NCI-H1417 (cell line): ENCODE measurements around the gene APBA1.
"Not testable (repeated sequence)": the region's sequence is repeated elsewhere in the genome, so short reads cannot be mapped to it uniquely, and the experiment has no call there.

Experiments
- DNase-seq, 3 experiments: peaks; one replicate each; lab custom pipeline; 2025; lab: John Stamatoyannopoulos, UW

APBA1 gene

DNA sequence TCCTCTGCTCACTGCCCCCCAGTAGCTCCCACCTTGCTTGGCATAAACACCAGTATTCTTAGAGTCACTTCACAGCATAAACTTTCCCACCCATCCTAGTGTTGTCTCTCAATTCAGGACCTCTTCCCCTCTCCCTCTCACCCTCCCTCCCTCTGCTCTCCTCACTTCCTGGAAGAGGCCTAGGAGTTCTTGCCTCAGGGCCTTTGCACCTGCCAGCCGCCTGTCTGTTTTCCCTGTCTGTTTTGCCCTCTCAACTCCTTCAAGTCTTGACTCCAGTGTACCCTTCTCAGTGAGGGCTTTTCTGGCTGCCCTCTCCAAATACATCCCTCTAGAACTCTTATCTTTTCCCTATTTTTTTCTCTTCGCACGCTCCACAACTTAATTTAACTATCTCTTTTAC is 260.9 kb downstream of the APBA1 start:
- DNase-seq, result no peak

DNA sequence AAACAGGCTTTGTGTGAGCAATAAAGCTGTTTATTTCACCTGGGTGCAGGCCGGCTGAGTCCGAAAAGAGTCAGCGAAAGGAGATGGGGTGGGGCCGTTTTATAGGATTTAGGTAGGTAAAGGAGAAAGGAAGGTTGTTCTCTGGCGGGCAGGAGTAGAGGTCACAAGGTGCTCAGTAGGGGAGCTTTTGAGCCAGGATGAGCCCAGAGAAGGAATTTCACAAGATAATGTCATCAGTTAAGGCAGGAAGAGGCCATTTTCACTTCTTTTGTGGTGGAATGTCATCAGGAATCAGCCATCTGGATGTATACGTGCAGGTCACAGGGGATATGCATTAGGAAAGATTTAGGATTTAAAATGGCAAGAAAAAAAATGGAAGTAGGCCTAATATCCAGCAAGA is 262.2 kb downstream of the APBA1 start:
- not testable (repeated sequence) for DNase-seq

DNA sequence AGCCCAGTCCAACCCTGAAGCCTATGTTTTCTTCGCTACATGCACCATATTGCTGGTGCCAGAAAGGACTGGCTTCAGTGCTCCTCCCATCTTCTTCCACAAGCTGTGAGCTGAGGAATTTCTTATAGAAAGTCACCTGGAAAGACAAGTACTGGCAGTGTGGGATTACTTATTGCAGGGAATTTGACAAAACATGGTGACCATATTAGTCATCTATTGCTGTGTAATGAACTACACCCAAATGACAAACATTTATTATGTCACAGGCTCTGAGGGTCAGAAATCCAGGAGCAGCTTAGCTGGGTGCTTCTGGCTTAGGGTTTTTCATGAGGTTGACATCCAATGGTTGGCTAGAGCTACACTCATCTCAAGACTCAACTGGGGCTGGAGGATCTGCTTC is 271.7 kb downstream of the APBA1 start:
- DNase-seq, result no peak

DNA sequence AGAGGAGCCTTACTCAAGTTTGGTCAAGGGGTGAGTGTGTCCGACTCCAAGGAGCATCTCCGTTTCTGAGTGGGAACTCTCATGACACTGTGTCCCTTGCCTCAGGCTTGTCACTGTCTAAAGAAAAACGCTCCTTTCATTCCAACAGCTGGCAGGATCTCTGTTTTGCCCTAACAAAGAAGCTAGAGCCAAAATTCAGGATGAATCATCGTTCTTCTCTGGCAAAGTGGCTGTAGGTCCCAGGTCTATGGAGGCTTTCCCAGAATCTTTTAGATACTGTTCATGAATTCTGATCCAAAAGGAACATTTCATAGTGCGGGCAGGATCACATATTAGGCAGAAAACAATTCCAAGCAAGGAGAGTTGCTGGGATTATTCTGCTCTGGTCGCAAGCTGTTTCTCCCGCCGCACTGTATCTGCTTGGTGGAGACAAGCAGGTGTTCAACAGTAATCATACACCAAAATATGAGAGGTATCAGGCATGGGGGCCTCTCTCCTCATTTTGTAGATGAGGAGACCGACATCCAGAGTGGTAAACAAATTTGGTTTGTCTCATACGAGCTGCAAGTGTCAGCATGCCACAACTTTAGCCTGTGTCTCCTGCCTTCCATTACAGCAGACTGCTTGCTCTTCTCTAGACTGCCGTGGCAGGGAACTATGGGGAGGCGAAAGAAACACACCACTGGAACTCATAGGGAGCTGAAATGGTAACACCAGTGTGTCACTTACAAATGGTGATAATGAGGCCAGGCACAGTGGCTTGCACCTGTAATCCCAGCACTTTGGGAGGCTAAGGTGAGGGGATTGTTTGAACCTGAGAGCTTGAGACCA is 274.6 kb downstream of the APBA1 start:
- no peak for DNase-seq

DNA sequence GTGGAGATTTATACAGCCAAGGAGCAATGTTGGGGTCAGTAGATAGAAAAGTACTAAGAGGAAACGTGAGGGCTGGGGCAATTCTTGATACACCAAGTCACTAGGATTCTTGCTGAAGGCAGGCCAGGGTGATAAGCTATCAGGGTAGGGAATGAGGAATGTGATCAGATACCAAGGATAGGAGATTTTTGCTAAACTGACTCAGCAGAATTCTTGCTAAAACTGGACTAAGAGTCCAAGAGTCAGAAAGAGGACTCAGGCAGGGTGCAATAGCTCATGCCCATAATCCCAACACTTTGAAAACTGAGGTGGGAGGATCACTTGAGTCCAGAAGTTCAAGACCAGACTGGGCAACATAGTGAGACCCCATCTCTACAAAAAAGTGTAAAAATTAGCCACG is 275.4 kb downstream of the APBA1 start:
- no peak for DNase-seq

DNA sequence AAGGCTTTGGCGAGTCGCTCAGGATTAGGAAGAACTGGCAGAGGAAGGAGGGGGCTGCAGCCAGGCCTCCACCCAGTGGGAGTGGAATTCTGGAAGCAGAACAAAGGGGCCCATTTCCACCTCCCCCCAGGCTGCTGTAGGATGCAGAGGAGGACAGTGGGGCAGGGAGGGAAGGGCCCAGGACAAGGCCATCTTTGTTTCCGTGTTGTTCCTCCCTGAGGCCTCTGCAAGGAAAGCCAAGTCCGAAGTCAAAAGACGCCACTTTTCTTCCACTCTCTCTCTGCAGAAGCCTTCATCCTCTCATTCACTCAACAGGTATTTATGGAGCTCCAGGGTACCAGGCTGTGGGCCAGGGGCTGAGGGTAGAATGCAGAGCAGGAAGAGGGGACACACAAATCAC is 276.5 kb downstream of the APBA1 start:
- DNase-seq, result no peak

DNA sequence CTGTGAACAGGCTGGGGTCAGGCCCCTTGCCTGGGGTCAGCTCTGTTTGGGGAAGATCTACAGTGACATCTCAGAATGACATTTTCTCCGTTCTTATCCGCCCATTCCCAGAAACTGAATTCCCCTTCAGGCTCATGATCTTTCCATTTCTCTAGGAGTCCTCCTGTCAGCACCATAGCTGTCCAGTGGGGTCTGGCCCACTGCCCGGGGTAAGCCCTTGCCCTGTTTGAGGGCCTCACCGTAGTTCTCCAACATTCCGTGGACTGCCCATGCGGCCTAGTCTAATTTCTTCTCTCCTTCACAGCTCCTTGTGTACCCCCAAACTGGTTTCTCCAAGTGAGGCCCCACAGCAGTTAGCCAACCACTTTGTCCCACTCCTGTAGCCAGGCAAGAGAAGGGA is 278.7 kb downstream of the APBA1 start:
- DNase-seq, result no peak

DNA sequence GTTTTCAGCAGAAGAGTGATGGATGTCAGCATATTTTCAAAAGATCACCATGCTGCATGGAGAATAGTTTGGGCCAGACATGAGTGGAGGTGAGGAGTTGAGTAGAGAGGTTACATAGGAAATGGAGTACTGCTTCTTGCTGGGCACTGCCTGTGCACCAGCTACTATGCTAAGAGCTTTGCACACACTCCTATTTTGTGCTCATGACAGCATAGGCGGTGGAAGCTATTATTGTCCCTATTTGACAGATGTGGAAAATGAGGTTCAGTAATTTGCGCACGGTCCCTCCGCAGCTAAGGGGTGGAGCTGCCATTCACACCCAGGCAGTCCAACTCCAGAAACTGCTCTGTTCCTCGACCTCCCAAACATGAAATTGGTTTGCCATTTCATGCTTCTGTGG is 279.3 kb downstream of the APBA1 start:
- DNase-seq, result no peak

DNA sequence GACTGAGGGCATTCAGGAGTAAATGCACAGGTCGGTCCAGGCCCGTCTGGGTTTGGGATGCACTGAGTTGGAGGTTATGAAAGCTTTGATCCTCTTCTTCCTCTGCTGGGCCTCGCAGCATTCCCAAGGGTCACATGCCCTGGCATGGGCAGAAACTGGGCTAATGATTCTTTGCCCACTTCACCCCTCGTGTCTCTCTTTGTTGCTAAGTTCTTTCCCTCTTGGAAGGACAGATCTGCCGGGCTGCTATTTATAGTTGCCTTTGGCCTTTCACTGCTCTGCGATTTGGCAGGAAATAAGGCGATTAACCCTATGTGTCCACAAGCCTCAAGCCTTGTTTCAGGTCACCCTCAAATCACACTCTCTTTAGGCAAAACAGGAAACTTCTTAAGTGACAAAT is 280.2 kb downstream of the APBA1 start:
- DNase-seq, result no peak

DNA sequence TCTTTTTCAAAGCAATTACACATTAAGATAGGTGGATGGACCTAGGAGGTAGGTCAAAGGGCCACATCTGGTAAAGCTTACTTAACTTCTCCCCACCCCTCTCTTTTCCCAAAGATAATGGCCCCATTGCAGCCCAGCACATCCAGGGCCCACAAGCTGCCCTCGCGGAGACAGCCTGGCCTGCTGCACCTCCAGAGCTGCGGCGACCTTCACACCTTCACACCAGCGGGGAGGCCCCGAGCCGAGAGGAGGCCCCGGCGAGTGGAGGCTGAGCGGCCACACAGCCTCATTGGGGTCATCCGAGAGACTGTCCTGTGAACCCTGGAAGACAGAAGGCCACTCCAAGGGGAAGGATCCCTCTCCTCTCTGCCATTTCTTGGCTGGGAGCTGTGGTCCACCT is 280.7 kb downstream of the APBA1 start:
- no peak for DNase-seq

DNA sequence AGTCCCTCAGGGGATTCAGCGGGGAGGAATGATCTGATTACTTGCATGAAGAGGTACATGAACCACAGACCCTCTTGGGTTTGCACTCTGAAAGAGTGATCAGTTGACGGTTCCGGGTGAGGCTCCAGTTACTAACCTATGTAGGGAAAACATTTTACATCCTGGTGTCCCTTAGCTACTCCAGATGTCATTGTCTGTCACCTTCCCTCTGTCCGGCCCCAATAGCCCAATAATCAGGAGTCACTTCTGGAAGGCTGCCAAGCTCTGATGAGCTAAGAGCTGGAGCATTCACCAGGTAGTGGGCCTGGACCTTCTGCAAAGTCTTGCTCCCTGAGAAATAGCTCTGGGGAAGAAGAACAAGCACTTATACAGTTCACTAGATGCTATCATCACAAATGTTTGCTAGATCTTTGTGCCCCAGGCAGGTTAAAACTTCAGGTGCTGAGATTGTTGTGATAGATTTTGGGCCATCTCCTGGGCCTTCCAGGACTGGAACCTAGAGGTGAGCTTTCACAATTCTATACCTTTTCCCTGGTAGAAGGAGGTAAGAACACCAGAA is 282.7 kb downstream of the APBA1 start:
- DNase-seq, result peak in 1 of 3 experiments; percentile 47

DNA sequence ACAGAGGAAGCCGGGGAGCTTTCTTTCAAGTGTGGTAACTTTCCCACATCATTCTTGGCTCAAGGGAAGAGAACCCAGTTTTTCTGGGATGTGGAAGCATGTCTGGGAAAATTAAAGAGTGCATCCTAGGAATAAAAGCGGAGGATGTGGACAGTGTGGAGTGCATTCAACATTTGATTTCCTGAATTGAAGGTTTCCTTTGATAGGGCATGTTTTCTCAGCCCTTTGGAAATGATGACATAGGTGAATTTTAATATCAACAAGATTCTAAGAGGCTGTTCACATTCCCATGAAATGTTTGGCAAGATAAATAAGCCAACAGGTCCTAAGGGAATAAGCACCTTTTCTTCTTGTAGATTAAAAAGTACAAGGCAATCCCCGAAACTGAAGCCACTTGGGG is 283.6 kb downstream of the APBA1 start:
- DNase-seq, result no peak

DNA sequence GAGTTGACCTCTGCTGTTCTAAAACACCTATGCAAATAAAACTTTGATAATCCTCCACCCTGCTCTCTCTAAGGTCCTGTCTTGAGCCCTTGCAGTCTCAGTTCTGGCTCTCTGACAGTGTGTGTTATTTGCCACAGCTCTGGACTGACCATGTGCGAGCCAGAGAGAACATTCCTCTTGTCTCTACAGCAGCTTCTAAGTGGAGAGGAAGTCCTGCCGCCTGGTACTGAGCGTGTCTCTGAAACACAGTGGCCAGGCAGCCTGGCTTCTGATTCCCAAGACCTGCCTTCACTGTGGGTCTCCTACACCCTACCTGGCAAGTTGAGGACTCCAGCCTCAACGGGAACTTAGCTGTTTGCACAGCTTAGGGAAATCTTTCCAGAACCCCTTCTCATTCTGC is 285.5 kb downstream of the APBA1 start:
- no peak for DNase-seq

DNA sequence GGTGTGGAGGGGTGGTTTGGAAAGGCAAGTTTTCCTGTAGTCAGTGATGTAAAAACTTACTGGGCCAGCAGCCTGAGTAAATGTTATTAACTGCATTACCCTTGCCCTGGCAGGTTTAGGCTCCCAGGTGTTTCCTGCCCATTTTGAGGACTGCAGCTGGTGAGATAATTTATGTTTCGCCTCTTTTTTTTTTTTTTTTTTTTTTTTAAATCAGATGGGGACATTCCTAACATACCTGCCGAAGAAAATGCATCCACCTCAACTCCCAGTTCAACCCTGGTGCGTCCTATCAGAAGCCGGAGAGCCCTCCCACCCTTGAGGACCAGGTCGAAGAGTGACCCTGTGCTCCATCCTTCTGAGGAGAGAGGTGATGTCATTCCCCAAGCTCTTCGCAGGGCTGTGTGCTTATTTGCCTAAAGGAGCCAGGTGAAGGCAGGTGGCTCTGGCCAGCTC is 286.6 kb downstream of the APBA1 start:
- DNase-seq, result peak in 2 of 3 experiments; percentile 77 to 89

DNA sequence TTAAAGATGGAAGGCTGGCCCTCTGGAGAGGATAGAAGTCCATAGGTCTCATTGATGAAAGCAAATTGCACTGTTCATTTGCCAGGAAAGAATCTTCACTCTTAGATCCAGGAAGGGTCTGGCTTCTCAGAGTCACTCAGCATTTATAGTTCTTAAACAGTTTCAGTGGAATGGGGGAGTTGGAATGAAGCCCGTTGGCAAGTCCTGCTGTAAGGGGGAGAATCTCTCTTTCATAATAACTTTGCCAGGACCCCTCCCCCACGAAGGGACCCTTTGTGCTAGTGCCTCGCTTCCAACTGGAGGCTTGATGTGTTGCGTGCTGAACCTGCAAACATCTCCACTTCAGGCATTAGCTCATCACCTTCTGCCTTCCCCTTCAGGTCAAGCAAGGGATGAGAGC is 290.0 kb downstream of the APBA1 start:
- no peak for DNase-seq

DNA sequence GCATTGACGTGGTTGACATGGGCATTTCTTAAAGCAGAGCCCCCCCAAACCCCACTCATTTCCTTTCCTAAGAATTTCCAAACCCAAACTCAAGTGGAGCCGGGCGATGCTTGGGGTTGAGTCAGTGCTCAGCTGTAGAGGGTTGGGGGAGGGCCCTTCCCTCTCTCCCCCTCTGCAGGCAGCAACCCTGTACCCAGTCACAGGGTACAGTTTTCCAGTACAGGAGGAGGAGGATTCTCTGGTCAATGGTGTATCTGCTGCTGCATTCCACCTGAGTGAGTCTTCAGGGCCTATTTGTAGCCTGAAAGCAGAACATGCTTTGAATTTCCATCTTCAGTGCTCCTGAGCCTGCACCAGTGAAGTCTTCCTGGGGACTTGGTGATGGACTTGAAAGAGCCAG is 291.4 kb downstream of the APBA1 start:
- no peak for DNase-seq

DNA sequence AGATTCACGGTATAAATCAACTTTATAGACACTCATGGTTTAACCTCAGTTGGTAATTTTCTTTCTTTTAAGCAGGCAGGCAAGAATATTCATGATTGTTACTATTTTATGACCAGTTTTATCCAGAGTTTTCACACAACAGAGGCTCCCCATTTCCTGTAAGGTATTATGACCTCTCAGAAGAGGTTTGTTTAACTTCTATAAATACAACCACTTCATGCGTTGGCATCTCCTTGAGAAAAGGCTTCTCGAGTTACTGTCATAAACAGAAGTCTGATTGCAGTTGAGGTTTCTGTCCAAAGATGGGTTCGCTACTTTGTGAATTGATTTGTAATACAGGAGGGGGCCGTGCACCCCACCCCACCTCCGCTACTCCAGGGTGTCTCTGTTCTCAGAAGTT is 291.9 kb downstream of the APBA1 start:
- peak in 1 of 3 experiments; percentile 23 for DNase-seq

DNA sequence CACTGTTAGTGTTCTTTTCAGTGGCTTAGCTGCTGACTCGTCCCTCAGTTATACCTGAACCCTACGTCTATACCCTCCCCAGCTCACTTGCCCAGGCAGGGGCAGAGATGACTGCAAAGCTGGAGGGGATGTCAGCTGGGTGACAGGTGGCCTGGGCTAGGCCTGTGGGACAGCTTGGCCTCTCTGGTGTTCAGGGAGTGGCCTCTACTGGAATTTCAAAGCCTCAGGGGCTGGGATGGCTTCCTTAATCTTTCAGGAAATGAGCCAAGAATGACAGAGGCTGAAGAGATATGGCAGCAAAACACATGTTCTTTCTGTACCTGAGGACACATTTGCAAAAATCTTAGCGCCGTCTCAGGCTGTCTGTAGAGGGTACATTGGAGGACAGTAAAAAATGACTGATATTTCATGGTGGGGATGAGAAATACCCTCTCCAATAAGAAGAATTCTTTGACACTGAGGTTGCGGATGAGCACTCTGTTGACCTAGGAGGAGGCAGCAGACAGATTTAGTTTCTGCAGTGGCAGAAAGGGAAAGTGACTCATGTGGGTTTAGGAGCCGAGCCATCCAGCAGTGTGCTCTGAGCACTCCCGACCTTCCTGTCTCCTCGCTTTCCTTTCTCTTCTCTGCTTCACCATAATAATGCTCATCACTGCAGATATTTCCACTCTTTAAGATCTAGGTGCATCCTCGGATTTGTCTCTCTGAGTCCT is 292.7 kb downstream of the APBA1 start:
- DNase-seq, result no peak

DNA sequence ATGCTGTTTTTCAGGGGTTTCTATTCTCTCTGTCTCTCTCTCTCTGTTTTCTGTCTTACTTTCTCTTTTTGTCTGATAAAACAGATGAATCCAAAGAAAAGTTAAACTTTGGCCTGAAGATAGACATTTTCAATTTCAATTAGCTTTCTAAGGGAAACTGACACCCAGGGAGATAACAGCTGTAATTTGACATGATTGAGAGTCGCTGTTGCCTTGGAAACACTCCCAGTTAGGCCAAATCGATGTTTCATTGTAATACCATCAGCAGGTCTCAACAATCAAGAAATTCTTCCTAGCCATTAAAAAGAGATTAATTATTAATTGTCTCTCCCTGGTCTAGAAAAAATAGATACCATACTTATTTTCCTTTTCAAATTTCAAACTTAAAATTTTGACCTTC is 294.2 kb downstream of the APBA1 start:
- DNase-seq, result peak in 1 of 3 experiments; percentile 36
